ENCODE results near the gene SWT1. TPM values are rescaled to one million over a fixed set of nuclear protein-coding genes. Genes with fewer than 3 reads are reported as not detected.

Gene SWT1
- total RNA-seq, 2 donors from 2014 or later = 4.1 to 7.1 TPM

Other genes with a start within 250 kb of the SWT1 start
- 10 to 100 TPM in 1 of 2 donors, 1 to 10 TPM in 1; 3.4 to 19.4 TPM for gene NIBAN1, start 182.7 kb upstream of the SWT1 start, total RNA-seq
- gene RNF2, start 111.6 kb upstream of the SWT1 start, total RNA-seq = 10 to 100 TPM; 14.2 to 20.6 TPM
- gene TRMT1L, start 214 bp upstream of the SWT1 start, total RNA-seq = 10 to 100 TPM; 24.9 to 31.6 TPM
- 100 to 1,000 TPM in 1 of 2 donors, 10 to 100 TPM in 1; 92.2 to 201 TPM for gene IVNS1ABP, start 160.1 kb downstream of the SWT1 start, total RNA-seq